ENCODE results near the gene NCOA5.

NCOA5 gene

DNA sequence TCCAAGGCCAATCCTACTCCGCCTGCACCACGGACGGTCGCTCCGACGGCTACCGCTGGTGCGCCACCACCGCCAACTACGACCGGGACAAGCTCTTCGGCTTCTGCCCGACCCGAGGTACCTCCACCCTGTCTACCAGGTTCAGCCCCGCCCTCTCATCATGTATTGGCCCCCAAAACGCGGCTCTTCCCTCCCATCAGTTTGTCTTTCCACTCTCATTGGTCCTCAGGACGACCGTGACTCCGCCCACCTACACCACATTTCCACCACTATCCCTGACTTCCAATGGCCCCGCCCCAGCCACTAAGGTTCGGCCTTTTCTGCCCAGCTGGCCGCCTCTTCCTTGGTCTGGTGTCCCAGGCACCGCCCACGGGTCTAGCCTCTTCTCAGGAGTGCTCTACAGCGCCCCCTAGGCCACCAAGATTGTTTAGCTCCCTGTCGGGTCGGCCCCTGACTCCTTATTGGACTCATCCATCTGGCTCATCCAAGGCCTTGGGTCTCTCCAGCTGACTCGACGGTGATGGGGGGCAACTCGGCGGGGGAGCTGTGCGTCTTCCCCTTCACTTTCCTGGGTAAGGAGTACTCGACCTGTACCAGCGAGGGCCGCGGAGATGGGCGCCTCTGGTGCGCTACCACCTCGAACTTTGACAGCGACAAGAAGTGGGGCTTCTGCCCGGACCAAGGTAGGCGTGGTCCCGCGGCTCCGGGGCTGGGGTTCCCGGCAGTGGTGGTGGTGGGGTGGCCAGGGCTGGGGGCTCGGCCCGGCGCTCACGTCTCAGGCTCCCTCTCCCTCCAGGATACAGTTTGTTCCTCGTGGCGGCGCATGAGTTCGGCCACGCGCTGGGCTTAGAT lies 77.9 kb downstream of the NCOA5 start:
- no peak for DNase-seq
